ENCODE measurements around the gene DEPP1. TPM values are rescaled to one million over a fixed set of nuclear protein-coding genes. Genes with fewer than 3 reads are reported as not detected.

The DEPP1 gene
- total and polyA plus RNA-seq, 2 of the 13 experiments (the other 11 are each of a cell fraction or from before 2014, with no cell fraction given) = 14.8 to 270 TPM

GRCh38 chr10:44963772-44964633 lies 14.6 kb downstream of the DEPP1 start (continued):
- TF ChIP-seq AKNA (CRISPR knock-in tag; IDR thresholded peaks at IDR 0.05; ENCODE audit: borderline replicate concordance) (no peak), ZNF605 (CRISPR knock-in tag; IDR thresholded peaks at IDR 0.05) (no peak), HMG20A (CRISPR knock-in tag; IDR thresholded peaks at IDR 0.05; ENCODE audit: borderline replicate concordance) (peak; percentile 55; the same call in 1 of the 2 replicates), SNAPC2 (CRISPR knock-in tag; IDR thresholded peaks at IDR 0.05) (peak; percentile 57; the same call in 1 of the 2 replicates), ZNF276 (CRISPR knock-in tag; IDR thresholded peaks at IDR 0.05; ENCODE audit: low read depth) (no peak), MYC (CRISPR knock-in tag; IDR thresholded peaks at IDR 0.05; ENCODE audit: borderline replicate concordance) (peak; percentile 66; the same call in 1 of the 2 replicates), KLF15 (CRISPR knock-in tag; IDR thresholded peaks at IDR 0.05; ENCODE audit: borderline replicate concordance) (no peak), KDM2A (CRISPR knock-in tag; IDR thresholded peaks at IDR 0.05; ENCODE audit: borderline replicate concordance, low read depth) (peak; percentile 63; the same call in 1 of the 2 replicates), NFE2L2 (IDR thresholded peaks at IDR 0.05; ENCODE audit: low read length) (no peak), PATZ1 (CRISPR knock-in tag; IDR thresholded peaks at IDR 0.05) (peak; percentile 73), MYPOP (CRISPR knock-in tag; IDR thresholded peaks at IDR 0.05) (0 out of 2 replicates have a peak, but pooled peaks have one; percentile 31), NCOR1 (IDR thresholded peaks at IDR 0.05; ENCODE audit: borderline replicate concordance, low read length) (0 out of 2 replicates have a peak, but pooled peaks have one; percentile 34), ZNF232 (CRISPR knock-in tag; IDR thresholded peaks at IDR 0.05; ENCODE audit: borderline replicate concordance) (0 out of 2 replicates have a peak, but pooled peaks have one; percentile 43), ZBTB42 (CRISPR knock-in tag; IDR thresholded peaks at IDR 0.05) (no peak), POLR2A (IDR thresholded peaks at IDR 0.05; ENCODE audit: insufficient read depth in 1 of 2, low read depth in 2 of 2, low read length in 2 of 2) (peak in 1 of 2 experiments; percentile 20; a peak in 1 of 4 replicates), KMT2A (CRISPR knock-in tag; IDR thresholded peaks at IDR 0.05) (peak; percentile 62; the same call in 1 of the 2 replicates), TCF7L2 (IDR thresholded peaks at IDR 0.05; ENCODE audit: low read depth, low read length) (no peak), ATF5 (CRISPR knock-in tag; IDR thresholded peaks at IDR 0.05; ENCODE audit: low read depth) (no peak)
